HCT116 (cell line): ENCODE data around the gene ASB10. TPM values are rescaled to one million over a fixed set of nuclear protein-coding genes. Genes with fewer than 3 reads are reported as not detected.

Experiments used
- ATAC-seq: fragments of 200-7000 bp; cut with Tn5 transposase; 2 replicates; pipeline ENCODE4 v1.9.1; 2020; ENCODE audit warnings: mild to moderate bottlenecking, moderate library complexity
- BruUV-seq: library from RNA; stranded (reverse); fragments of 400-500 nt; replicated peaks from 2 replicates; lab custom pipeline; 2021; lab: Mats Ljungman, UMichigan
- CTCF ChIA-PET: fragments of 300-600 bp; sonication (Branson Sonifier 250); formaldehyde crosslinking; loops from one replicate; lab custom pipeline; 2021; ENCODE audit warnings: antibody characterized with exemption; lab: Charles Lee
- POLR2A ChIA-PET: fragments of 300-600, 350-600 bp; sonication (Branson Sonifier 250); formaldehyde crosslinking; loops from one replicate; lab custom pipeline; 2021; ENCODE audit warnings: antibody characterized with exemption; lab: Charles Lee
- RAD21 ChIA-PET, 2 experiments: fragments of 300-600 bp; sonication (Branson Sonifier 250); formaldehyde crosslinking; loops; one replicate each; lab custom pipeline; 2023; ENCODE audit warnings: low total read pairs in 2 of 2; ENCODE audit not compliant: uncharacterized antibody in 2 of 2, unreplicated experiment in 2 of 2, low non-redundant PET in 1 of 2; lab: Charles Lee
- DNase-seq: peaks from one replicate; pipeline ENCODE4 v3.0.0-alpha.2; 2010; ENCODE audit warnings: low read depth, low spot score
- H2AFZ ChIP-seq: fragments of 200-600 bp; shearing (Covaris generic), sonication (generic); 2 replicates; pipeline ENCODE4 v1.6.1; 2017; ENCODE audit warnings: low read depth, mixed run types, mixed read lengths, antibody characterized with exemption, low read length; ENCODE audit not compliant: poor library complexity, severe bottlenecking
- H3K27ac ChIP-seq: 2 replicates; pipeline ENCODE4 v1.5.1; 2012; ENCODE audit warnings: low read depth, low read length
- H3K27me3 ChIP-seq: fragments of 200-600 bp; sonication (generic); 2 replicates; pipeline ENCODE4 v1.6.1; 2016; ENCODE audit warnings: mixed run types, low read length, mixed read lengths; ENCODE audit not compliant: insufficient read depth
- H3K36me3 ChIP-seq, 2 experiments: fragments of 200-500 bp in 1 of 2; fragments of 200-600 bp in 1 of 2; sonication (Bioruptor generic) in 1 of 2; sonication (generic) in 1 of 2; 2 replicates each; pipeline versions ENCODE4 v1.5.1 to v1.6.1; 2014 to 2016; ENCODE audit warnings: low read length in 2 of 2, inconsistent platforms in 1 of 2, mixed read lengths in 1 of 2, mixed run types in 1 of 2; ENCODE audit not compliant: insufficient read depth in 2 of 2, control insufficient read depth in 1 of 2
- H3K4me1 ChIP-seq, 2 experiments: fragments of 200-600 bp in 1 of 2; sonication (generic) in 1 of 2; 2 replicates each; pipeline versions ENCODE4 v1.5.1 to v1.6.1; 2012 to 2017; ENCODE audit warnings: low read length in 2 of 2, inconsistent platforms in 1 of 2, mild to moderate bottlenecking in 1 of 2, mixed read lengths in 1 of 2, mixed run types in 1 of 2, moderate library complexity in 1 of 2; ENCODE audit not compliant: insufficient read depth in 2 of 2, control insufficient read depth in 1 of 2
- H3K4me2 ChIP-seq: fragments of 200-600 bp; sonication (generic); 2 replicates; pipeline ENCODE4 v1.6.1; 2017; ENCODE audit warnings: mixed run types, low read length, mixed read lengths
- H3K4me3 ChIP-seq, 2 experiments: fragments of 200-600 bp in 1 of 2; sonication (generic) in 1 of 2; replicated peaks in 1 of 2; 2 replicates each; pipeline ENCODE4 v1.5.1; 2011 to 2016; ENCODE audit warnings: low read length in 2 of 2, control low read depth in 1 of 2, low read depth in 1 of 2, mild to moderate bottlenecking in 1 of 2, mixed read lengths in 1 of 2, mixed run types in 1 of 2
- H3K79me2 ChIP-seq: fragments of 200-600 bp; sonication (generic); 2 replicates; pipeline ENCODE4 v1.6.1; 2017; ENCODE audit warnings: mild to moderate bottlenecking, mixed run types, low read length, moderate library complexity, mixed read lengths; ENCODE audit not compliant: insufficient read depth
- H3K9ac ChIP-seq: fragments of 200-600 bp; sonication (generic); 2 replicates; pipeline ENCODE4 v1.6.1; 2016; ENCODE audit warnings: low read length, mixed read lengths
- H3K9me2 ChIP-seq: fragments of 200-600 bp; sonication (generic), shearing (Covaris generic); 2 replicates; pipeline ENCODE4 v1.6.1; 2017; ENCODE audit warnings: mixed run types, mild to moderate bottlenecking, moderate library complexity; ENCODE audit not compliant: insufficient read depth
- H3K9me3 ChIP-seq, 2 experiments: fragments of 200-500 bp in 1 of 2; fragments of 200-600 bp in 1 of 2; sonication (Bioruptor generic) in 1 of 2; sonication (generic) in 1 of 2; 2 replicates each; pipeline ENCODE4 v1.6.1; 2014 to 2017; ENCODE audit warnings: low read length in 2 of 2, mixed read lengths in 2 of 2, inconsistent platforms in 1 of 2, low read depth in 1 of 2, mild to moderate bottlenecking in 1 of 2, mixed run types in 1 of 2, moderate library complexity in 1 of 2; ENCODE audit not compliant: control insufficient read depth in 1 of 2, insufficient read depth in 1 of 2
- H4K20me1 ChIP-seq: fragments of 200-600 bp; sonication (generic), shearing (Covaris generic); 2 replicates; pipeline ENCODE4 v1.6.1; 2017; ENCODE audit warnings: mixed run types, mild to moderate bottlenecking, moderate library complexity; ENCODE audit not compliant: insufficient read depth
- CBX3 ChIP-seq: IDR thresholded peaks from 2 replicates; pipeline ENCODE4 v1.6.1; 2012; ENCODE audit warnings: low read depth
- CEBPB ChIP-seq: IDR thresholded peaks from 2 replicates; pipeline ENCODE4 v1.6.1; 2012; ENCODE audit warnings: low read depth
- EGR1 ChIP-seq: IDR thresholded peaks from 2 replicates; pipeline ENCODE4 v1.6.1; 2012; ENCODE audit warnings: low read depth
- EZH2 ChIP-seq: fragments of 200-600 bp; sonication (generic); IDR thresholded peaks from 2 replicates; pipeline ENCODE4 v1.6.1; 2017; ENCODE audit warnings: antibody characterized with exemption, mixed run types
- EZH2phosphoT487 ChIP-seq: fragments of 200-600 bp; IDR thresholded peaks from 2 replicates; pipeline ENCODE4 v1.6.1; 2018; ENCODE audit warnings: antibody characterized with exemption, borderline replicate concordance
- FOSL1 ChIP-seq: IDR thresholded peaks from 2 replicates; pipeline ENCODE4 v1.6.1; 2012; ENCODE audit warnings: low read depth
- JUND ChIP-seq: IDR thresholded peaks from 2 replicates; pipeline ENCODE4 v1.6.1; 2012
- POLR2A ChIP-seq: IDR thresholded peaks from 2 replicates; pipeline ENCODE4 v1.7.0; 2011; ENCODE audit warnings: borderline replicate concordance; ENCODE audit not compliant: insufficient read depth, insufficient read length; ENCODE audit errors: extremely low read depth
- POLR2AphosphoS5 ChIP-seq: IDR thresholded peaks from 2 replicates; pipeline ENCODE4 v1.6.1; 2011; ENCODE audit warnings: mild to moderate bottlenecking, low read depth, low read length, moderate library complexity
- SP1 ChIP-seq: IDR thresholded peaks from 2 replicates; pipeline ENCODE4 v1.6.1; 2012; ENCODE audit warnings: low read depth
- SRF ChIP-seq: IDR thresholded peaks from 2 replicates; pipeline ENCODE4 v1.6.1; 2012; ENCODE audit warnings: low read depth
- TCF7L2 ChIP-seq: IDR thresholded peaks from 2 replicates; pipeline ENCODE4 v1.7.0; 2011; ENCODE audit warnings: borderline replicate concordance, inconsistent platforms; ENCODE audit not compliant: insufficient read depth, insufficient read length; ENCODE audit errors: extremely low read depth
- YY1 ChIP-seq: IDR thresholded peaks from 2 replicates; pipeline ENCODE4 v1.6.1; 2011; ENCODE audit warnings: low read length, low read depth, moderate library complexity, mild to moderate bottlenecking; ENCODE audit not compliant: insufficient replicate concordance; ENCODE audit errors: extremely low read depth
- ZFX ChIP-seq: fragments of 450-650 bp; IDR thresholded peaks from 2 replicates; pipeline ENCODE4 v1.6.1; 2017
- ZNF274 ChIP-seq: fragments of 200-500 bp; sonication (Bioruptor generic); IDR thresholded peaks from 2 replicates; pipeline ENCODE4 v1.6.1; 2014; ENCODE audit warnings: mild to moderate bottlenecking, low read depth, low read length, inconsistent platforms
- intact Hi-C: fragments of 100-400 bp; cut with micrococcal nuclease; formaldehyde crosslinking; loops from 2 replicates; pipeline ENCODE4 v1.10.0; 2022
- total RNA-seq: library from RNA; stranded (reverse); gene quantifications from one replicate; pipeline ENCODE4 v1.2.1, GENCODE V29; 2021; ENCODE audit not compliant: unreplicated experiment
- TF ChIP-seq, protein P1 (sequence below): IDR thresholded peaks from 2 replicates; pipeline ENCODE4 v1.6.1; 2012; ENCODE audit warnings: low read depth
- TF ChIP-seq, protein P2 (sequence below): IDR thresholded peaks from 2 replicates; pipeline ENCODE4 v1.6.1; 2012
- TF ChIP-seq, protein P3 (sequence below), 3 experiments: fragments of 200-600 bp in 1 of 3; sonication (generic) in 1 of 3; IDR thresholded peaks in 2 of 3; conservative IDR thresholded peaks in 1 of 3; 2 replicates each; pipeline ENCODE4 v1.5.1; 2012 to 2017; ENCODE audit warnings: low read depth in 2 of 3, low read length in 2 of 3, antibody characterized with exemption in 1 of 3, borderline replicate concordance in 1 of 3, control low read depth in 1 of 3, mild to moderate bottlenecking in 1 of 3, mixed read lengths in 1 of 3, mixed run types in 1 of 3, moderate library complexity in 1 of 3; ENCODE audit not compliant: insufficient read depth in 1 of 3

ASB10 gene
- total RNA-seq, 1 experiment from 2014 or later = not detected

DNA sequence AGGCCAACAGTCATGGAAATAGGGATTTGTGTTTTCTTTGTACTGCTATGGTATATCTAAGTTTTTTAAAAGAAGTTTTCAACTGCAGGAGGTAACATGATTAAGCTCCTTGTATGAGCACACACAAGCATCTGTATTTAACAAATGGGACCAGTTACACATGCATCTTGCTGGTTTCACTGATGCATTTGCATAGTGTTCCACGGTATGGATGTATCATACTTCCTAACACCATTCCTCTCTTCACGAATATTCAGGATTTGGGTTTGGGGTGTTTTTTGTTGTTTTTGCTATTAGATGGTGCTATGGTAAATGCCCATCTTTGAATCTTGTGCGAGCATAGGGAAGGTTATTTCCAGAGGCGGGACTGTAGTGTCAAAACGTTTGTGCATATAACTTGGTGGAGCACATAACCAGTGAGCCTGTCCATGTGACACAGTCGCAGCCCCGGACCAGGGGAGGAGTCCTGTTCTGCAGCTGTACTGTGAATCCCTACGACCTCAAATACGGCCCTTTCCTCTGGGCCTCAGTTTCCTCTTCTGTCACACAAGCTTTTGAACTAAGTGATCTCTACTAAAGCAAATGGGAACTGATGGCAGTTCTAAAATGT lies 21.3 kb upstream of the ASB10 start (continued):
- TF ChIP-seq, protein P1, sequence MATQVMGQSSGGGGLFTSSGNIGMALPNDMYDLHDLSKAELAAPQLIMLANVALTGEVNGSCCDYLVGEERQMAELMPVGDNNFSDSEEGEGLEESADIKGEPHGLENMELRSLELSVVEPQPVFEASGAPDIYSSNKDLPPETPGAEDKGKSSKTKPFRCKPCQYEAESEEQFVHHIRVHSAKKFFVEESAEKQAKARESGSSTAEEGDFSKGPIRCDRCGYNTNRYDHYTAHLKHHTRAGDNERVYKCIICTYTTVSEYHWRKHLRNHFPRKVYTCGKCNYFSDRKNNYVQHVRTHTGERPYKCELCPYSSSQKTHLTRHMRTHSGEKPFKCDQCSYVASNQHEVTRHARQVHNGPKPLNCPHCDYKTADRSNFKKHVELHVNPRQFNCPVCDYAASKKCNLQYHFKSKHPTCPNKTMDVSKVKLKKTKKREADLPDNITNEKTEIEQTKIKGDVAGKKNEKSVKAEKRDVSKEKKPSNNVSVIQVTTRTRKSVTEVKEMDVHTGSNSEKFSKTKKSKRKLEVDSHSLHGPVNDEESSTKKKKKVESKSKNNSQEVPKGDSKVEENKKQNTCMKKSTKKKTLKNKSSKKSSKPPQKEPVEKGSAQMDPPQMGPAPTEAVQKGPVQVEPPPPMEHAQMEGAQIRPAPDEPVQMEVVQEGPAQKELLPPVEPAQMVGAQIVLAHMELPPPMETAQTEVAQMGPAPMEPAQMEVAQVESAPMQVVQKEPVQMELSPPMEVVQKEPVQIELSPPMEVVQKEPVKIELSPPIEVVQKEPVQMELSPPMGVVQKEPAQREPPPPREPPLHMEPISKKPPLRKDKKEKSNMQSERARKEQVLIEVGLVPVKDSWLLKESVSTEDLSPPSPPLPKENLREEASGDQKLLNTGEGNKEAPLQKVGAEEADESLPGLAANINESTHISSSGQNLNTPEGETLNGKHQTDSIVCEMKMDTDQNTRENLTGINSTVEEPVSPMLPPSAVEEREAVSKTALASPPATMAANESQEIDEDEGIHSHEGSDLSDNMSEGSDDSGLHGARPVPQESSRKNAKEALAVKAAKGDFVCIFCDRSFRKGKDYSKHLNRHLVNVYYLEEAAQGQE = no peak
- no peak for TF ChIP-seq JUND
- TF ChIP-seq, protein P2, sequence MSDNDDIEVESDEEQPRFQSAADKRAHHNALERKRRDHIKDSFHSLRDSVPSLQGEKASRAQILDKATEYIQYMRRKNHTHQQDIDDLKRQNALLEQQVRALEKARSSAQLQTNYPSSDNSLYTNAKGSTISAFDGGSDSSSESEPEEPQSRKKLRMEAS = no peak
- no peak for TF ChIP-seq ZFX
- TF ChIP-seq, all 23 proteins: peak for 0

DNA sequence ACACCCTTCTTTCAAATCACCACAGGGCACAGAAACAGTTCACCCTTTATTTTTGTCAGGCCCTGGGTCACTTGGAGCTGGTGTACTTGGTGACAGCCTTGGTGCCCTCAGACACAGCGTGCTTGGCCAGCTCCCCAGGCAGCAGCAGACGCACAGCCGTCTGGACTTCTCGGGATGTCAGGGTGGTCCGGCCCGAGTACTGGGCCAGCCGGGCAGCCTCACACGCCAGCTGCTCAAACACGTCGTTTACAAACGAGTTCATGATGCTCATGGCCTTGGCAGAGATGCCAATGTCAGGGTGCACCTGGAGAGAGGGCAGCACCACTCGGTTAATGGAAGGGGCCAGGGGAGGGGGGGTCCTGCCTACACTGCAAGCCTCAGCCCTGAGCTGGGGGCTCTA lies 20.8 kb upstream of the ASB10 start:
- ChIA-PET CTCF (no interaction called here), RAD21 (no interaction called here), POLR2A (no interaction called here)
- Histone ChIP-seq H3K4me2 (no peak overlapping the region), H3K79me2 (no peaks in the 10 kb centered on the region), H3K9me2 (no peaks in the 10 kb centered on the region), H3K9me3 (no peaks in the 10 kb centered on the region), H2AFZ (no peak overlapping the region), H3K9ac (no peak overlapping the region), H4K20me1 (no peaks in the 10 kb centered on the region), H3K27ac (no peak overlapping the region), H3K36me3 (peaks cover 0 to 6% of the 10 kb centered on the region in 2 experiments; a peak in 2 of 4 replicates), H3K4me3 (no peak overlapping the region), H3K4me1 (no peaks in the 10 kb centered on the region), H3K27me3 (no peaks in the 10 kb centered on the region)
- ATAC-seq = no peak
- no peak for TF ChIP-seq ZFX
- TF ChIP-seq CEBPB = no peak
- TF ChIP-seq SRF = no peak
- TF ChIP-seq, protein P2 = no peak
- no peak for TF ChIP-seq EZH2
- TF ChIP-seq CBX3 = no peak
- no peak for TF ChIP-seq POLR2A
- TF ChIP-seq FOSL1 = no peak
- TF ChIP-seq ZNF274 = no peak
- no peak for TF ChIP-seq TCF7L2
- no peak for TF ChIP-seq SP1
- TF ChIP-seq YY1 = no peak
- no peak for TF ChIP-seq POLR2AphosphoS5
- no peak for TF ChIP-seq EZH2phosphoT487
- TF ChIP-seq, protein P3, sequence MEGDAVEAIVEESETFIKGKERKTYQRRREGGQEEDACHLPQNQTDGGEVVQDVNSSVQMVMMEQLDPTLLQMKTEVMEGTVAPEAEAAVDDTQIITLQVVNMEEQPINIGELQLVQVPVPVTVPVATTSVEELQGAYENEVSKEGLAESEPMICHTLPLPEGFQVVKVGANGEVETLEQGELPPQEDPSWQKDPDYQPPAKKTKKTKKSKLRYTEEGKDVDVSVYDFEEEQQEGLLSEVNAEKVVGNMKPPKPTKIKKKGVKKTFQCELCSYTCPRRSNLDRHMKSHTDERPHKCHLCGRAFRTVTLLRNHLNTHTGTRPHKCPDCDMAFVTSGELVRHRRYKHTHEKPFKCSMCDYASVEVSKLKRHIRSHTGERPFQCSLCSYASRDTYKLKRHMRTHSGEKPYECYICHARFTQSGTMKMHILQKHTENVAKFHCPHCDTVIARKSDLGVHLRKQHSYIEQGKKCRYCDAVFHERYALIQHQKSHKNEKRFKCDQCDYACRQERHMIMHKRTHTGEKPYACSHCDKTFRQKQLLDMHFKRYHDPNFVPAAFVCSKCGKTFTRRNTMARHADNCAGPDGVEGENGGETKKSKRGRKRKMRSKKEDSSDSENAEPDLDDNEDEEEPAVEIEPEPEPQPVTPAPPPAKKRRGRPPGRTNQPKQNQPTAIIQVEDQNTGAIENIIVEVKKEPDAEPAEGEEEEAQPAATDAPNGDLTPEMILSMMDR (IDR thresholded peaks at IDR 0.05 in 2 of 3, conservative IDR thresholded peaks at IDR 0.05 in 1 of 3; ENCODE audit: borderline replicate concordance in 1 of 3, insufficient read depth in 1 of 3, low read depth in 2 of 3, low read length in 2 of 3) = no peak
- TF ChIP-seq EGR1 = no peak
- intact Hi-C loops = no loop called here
- DNase-seq = no peak
- no TSS peak for BruUV-seq
